GM10847 (cell line): ENCODE data around the gene IL12RB2.

Source experiments
- POLR2A ChIP-seq: IDR thresholded peaks from 2 replicates; pipeline ENCODE4 v1.6.1; 2011; ENCODE audit not compliant: insufficient read length; ENCODE audit errors: extremely low read depth

IL12RB2 gene

GRCh38 chr1:67307251-67308060 is at the start of gene IL12RB2:
TSS of gene IL12RB2 (plus strand) at chr1:67307873. CDS start at chr1:67320369, 12,496 bp downstream.
- TF ChIP-seq POLR2A, result no peak

GRCh38 chr1:67261680-67262079 is 46.0 kb upstream of the IL12RB2 start:
- no peak for TF ChIP-seq POLR2A

- no peak for TF ChIP-seq POLR2A
These were observed 44.9 kb upstream of the IL12RB2 start for GRCh38 chr1:67262735-67263134.

DNA sequence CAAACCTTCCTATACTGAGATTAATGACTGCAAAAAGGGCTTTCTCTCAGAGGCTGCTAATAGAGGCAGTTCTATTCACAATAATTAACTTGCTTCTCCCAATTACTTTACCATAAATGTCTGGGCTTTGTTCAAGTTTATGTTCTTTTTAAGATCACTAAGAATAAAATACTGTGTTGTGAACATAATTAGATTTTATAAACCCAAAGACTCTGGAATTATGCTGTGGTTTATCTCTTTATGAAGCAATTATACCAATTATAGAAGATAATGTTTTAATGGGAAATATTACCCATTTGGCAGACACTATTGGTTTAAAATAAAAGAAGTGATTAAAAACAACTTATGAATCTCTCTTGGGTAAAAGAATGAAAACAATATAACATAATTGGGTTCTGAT is 43.5 kb upstream of the IL12RB2 start:
- no peak for TF ChIP-seq POLR2A

DNA sequence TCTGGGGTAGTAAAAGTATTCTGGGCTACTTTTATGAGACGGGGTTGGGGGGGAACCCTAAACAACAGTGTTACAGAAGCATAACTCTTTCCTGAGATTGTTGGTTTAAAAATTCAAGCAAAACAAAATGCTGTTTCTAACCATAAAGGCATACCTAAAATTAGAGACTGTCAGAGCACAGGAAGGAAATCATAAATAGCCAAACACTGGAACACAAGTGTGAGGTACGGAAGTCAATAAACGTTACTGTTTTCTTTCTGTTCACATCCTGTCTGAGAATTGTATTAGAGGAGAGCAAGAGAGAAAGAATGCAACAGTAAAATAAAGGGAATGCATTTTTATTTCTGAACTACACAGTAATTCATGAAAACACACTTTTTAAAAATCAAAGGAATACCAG is 42.8 kb upstream of the IL12RB2 start:
- TF ChIP-seq POLR2A, result no peak

DNA sequence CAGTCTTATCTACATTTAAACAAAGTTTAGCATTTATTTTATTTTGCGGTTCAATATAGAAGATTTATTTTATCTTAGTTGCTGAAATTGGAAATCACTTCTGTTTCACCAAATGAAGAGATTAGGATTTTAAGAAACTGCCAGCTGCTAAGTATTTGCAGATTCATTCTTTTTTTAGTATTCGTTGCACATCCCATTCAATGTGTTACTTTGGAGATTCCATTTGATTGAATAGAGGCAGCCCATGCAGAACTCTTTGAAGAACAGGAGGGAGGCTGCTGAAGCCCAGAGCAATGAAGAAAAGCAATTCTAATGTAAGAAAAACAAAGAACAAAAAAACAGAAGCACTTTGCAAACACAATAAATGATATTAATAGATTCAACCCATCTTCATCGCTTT is 38.6 kb upstream of the IL12RB2 start:
- TF ChIP-seq POLR2A, result no peak

DNA sequence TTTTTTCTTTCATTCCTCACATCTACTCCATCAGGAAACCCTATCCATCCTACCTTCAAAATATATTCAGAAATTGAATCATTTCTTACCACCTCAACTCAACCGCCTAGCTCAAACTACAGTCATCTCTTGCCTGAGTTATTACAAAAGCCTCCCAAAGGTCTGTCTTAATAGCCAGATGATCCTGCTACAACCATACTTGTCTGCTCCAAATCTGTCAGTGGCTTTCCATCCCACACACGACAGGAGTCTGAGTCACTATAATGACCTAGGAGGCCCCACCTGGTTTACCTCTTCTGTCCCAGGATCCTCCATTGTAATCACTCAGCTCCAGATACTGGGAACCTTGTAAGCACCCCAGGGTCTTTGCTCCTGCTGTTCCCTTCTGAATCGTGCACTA is 37.1 kb upstream of the IL12RB2 start:
- TF ChIP-seq POLR2A, result no peak

DNA sequence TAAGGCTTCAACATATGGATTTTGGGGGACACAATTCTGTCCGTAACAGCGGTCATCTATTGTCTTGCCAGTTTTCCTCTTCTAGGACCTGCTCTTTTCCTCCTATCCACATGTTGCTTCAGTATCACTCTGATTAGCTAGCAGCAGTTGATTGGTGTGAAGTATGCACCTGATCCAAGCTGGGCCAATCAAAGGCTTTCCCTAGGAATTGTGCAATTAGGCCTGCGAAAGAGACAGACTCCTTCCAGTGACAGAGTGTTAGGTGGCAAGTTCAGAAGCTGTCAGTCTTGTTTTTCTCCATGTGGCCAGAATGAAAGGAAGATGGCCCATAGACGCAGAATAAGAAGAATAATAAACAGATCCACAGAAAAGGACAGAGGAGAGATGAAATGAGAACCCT is 34.1 kb upstream of the IL12RB2 start:
- no peak for TF ChIP-seq POLR2A

- TF ChIP-seq POLR2A, result no peak
These were observed 32.9 kb upstream of the IL12RB2 start for GRCh38 chr1:67274623-67275325.

- no peak for TF ChIP-seq POLR2A
These were observed 27.0 kb upstream of the IL12RB2 start for GRCh38 chr1:67280696-67281095.

- TF ChIP-seq POLR2A, result no peak
These were observed 26.4 kb upstream of the IL12RB2 start for GRCh38 chr1:67281244-67281643.

DNA sequence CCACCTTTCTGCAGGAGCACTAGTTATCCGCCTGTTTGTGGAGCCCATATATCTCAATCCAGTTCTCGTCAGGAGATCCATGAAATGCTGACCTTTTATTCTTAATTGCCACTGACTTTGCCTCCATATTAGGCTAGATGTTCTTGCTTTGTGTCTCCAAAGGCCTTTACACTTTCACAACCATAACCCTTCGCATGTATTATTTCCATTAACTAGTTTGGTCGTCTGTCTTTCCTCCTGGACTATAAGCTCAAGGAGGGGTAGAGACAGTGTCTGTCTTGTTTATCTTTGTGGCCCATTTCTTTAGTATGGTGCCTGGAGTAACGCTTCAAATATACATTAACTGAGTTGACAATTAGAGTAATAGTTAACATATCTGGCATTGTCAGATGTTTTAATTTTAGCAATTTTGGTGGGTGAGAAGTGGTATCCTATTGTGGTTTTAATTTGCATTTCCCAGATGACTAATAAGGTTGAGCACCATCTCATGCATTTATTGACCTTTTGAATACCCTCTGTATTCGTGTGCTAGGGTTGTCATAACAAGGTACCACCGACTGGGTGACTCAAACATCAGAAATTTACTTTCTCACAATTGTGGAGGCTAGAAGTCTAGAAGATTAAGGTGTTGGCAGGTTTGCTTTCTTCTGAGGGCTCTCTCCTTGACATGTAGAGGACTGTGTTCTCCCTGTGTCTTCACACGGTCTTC is 21.7 kb upstream of the IL12RB2 start:
- no peak for TF ChIP-seq POLR2A

DNA sequence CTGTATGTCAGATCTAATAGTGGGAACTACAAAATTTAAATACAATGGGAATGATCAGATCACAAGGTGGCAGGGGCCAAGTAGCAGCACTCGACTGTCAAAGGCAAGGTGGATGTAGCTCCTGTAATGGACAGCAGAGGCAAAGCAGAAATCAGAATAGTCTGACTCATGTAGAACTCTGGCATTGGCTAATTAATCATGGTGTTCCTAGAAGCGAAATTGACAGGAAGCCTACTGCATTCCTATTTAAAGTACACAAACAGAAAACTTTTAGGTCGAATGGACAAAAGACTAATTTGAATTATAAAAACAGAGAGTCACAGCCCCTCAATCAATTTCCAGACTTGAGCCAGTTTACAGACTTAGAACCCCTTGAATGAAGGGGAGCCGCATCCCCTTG is 17.4 kb upstream of the IL12RB2 start:
- TF ChIP-seq POLR2A, result no peak

DNA sequence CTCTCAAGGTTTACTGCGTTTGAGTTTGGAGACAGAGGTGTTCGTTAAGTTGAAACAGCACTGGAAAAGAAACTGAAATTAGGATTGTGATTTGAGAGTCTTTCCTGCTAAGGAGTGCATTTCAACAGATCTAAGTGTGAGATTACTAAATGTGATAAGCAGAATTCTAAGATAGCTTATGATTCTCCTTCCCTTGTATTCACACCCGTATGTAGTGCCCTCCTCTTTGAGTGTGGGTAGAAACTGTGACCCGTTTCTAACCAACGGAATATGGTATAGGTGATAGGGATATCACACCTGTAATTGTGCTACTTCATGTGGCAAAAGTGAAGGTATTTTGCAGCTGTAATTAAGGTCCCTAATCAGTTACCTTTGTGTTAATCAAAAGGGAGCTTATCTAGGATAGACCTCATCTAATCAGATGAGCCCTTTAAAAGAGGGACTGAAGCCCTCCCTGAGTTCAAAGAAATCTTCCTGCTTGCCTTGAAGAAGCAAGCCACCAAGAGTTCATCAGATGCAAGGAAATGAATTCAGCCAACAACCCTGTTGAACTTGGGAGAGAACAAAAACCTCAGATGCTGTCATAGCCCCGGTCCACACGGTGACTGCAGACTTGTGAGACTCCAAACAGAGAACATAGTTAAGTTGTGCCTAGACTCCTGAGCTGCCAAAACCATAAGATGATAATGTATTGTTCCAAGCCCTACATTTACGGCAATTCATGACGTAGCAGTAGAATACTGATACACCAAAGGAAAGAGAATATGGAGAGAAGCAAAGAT is 12.6 kb upstream of the IL12RB2 start:
- TF ChIP-seq POLR2A, result no peak

DNA sequence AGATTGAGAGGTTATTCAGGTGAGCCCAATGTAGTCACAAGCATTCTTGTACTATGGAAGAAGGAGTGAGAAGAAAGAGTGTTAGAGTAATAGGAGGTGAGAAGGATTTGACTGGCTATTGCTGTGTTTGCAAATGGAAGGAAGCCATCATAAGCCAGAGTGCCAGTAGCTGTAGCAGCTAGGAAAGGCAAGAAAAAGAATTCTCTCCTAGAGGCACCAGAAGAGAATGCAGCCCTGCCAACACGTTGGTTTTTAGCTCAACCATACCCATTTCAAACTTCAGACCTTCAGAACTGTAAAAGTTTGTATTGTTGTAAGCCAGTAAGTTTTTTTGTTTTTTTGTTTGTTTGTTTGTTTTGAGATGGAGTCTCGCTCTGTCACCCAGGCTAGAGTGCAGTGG is 8.9 kb upstream of the IL12RB2 start:
- TF ChIP-seq POLR2A, result no peak
